GM12874 (cell line): ENCODE results near the gene DDX27.
A peak's percentile ranks its signal among the peaks of the same experiment; 100 is the strongest.

Experiments
- TF ChIP-seq, protein P1 (sequence below): IDR thresholded peaks from 2 replicates; pipeline ENCODE4 v1.5.1; 2011; ENCODE audit warnings: low read depth, mild to moderate bottlenecking, control low read depth, low read length, moderate library complexity; ENCODE audit not compliant: insufficient read depth

DDX27 gene

DNA sequence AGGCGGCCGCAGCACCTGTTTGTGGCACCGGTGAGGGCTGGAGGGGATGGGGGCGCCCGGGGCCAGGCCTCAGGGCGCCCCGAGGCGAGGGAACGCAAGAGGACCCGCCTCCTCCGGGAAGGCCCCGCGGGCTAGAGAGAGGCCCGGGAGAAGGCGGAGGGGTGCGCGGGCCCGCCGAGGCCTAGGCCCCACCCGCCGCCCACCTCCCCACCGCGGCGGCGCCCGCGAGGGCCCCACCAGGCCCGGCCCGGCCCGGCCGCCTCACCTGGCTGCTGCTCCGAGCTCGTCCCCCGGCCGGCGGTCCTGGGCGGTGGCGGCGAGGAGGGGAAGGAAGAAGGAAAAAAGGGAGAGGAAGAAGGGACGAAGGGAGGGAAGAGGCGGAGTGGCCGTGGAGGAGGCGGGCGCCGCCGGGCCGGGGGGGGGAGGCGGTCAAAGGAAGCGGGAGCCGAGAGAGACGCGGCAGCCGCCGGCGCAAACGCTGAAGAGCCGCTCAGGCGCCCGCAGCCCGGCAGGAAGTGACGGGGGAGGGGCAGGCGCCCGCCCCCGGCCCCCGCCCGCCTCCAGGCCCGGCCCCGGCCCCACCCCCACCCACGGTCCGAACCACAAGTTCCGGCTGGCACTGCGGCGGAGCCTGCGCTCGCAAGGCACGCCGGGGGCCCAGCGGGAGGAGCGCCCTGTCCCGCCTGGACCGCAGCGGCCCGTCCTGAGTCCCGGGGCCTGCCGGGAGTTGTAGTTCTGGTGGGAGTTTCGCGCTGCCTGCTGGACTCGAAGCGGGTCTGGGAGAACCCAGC, 31.2 kb upstream of the DDX27 start, which contains the start of gene STAU1:
TSS of gene STAU1 (minus strand) at position 484 of the 791 bp plus-strand sequence. CDS start 22,133 bp downstream, outside the sequence.
- TF ChIP-seq, protein P1, sequence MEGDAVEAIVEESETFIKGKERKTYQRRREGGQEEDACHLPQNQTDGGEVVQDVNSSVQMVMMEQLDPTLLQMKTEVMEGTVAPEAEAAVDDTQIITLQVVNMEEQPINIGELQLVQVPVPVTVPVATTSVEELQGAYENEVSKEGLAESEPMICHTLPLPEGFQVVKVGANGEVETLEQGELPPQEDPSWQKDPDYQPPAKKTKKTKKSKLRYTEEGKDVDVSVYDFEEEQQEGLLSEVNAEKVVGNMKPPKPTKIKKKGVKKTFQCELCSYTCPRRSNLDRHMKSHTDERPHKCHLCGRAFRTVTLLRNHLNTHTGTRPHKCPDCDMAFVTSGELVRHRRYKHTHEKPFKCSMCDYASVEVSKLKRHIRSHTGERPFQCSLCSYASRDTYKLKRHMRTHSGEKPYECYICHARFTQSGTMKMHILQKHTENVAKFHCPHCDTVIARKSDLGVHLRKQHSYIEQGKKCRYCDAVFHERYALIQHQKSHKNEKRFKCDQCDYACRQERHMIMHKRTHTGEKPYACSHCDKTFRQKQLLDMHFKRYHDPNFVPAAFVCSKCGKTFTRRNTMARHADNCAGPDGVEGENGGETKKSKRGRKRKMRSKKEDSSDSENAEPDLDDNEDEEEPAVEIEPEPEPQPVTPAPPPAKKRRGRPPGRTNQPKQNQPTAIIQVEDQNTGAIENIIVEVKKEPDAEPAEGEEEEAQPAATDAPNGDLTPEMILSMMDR = no peak

DNA sequence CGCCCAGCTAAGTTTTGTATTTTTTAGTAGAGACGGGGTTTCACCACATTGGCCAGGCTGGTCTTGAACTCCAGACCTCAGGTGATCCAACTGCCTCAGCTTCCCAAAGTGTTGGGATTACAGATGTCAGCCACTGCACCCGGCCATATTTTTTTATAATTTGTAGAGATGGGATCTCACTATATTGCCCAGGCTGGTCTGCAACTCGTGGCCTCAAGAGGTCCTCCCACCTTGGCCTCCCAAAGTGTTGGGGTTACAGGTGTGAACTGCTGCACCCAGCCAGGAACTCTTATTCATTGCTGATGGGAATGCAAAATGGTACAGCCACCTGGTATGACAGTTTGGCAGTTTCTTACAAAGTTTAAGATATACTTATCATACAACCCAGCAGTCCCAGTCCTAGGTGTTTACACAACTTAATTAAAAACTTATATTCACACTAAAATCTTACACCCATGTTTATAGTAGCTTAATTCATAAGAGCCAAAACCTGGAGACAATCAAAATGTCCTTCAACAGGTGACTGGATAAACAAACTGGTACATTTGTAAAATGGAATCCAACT, 19.4 kb upstream of the DDX27 start:
- TF ChIP-seq, protein P1 = no peak

DNA sequence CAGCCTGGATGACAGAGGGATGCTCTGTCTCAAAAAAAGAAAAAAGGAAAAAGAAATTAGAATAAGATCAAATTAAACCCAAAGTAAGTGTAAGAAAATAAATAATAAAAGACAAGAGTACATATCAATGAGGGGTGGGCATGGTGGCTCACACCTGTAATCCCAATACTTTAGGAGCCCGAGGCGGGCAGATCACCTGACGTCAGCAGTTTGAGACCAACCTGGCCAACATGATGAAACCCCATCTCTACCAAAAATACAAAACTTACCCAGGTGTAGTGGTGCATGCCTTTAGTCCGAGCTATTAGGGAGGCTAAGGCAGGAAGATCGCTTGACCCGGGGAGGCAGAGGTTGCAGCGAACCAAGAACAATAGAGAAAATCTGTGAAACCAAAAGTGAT, 16.2 kb upstream of the DDX27 start:
- TF ChIP-seq, protein P1 = no peak

DNA sequence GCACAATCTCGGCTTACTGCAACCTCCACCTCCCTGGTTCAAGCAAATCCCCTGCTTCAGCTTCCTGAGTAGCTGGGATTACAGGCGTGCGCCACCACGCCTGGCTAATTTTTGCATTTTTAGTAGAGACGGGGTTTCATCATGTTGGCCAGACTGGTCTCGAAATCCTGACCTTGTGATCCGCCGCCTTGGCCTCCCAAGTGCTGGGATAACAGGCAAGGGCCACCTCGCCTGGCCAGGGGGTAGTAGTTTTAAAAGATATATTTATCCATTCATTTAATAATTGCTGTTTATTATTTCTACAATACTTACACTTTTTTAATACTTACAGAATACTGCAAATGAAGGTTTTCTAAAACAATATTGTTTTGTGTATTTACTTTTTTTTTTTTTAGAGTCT, 15.5 kb upstream of the DDX27 start:
- TF ChIP-seq, protein P1 = no peak

DNA sequence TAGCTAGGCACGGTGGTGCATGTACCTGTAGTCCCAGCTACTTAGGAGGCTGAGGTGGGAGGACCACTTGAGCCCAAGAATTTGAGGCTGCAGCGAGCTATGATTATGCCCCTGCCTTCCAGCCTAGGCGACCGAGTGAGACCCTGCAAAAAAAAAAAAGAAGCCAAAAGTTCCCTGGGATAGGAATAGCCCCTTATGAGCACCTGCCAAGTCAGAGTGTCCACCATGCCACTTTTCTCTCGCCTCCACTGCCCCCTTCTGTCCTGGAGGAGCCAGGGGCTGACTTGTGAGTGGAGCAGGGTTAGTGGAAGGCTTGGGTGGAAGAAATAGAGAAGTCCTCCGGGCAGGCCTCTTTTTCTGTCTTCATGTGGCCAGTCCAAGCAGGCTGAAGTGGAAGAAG, 12.1 kb upstream of the DDX27 start:
- TF ChIP-seq, protein P1 = peak; percentile 38; the same call in 1 of the 2 replicates

DNA sequence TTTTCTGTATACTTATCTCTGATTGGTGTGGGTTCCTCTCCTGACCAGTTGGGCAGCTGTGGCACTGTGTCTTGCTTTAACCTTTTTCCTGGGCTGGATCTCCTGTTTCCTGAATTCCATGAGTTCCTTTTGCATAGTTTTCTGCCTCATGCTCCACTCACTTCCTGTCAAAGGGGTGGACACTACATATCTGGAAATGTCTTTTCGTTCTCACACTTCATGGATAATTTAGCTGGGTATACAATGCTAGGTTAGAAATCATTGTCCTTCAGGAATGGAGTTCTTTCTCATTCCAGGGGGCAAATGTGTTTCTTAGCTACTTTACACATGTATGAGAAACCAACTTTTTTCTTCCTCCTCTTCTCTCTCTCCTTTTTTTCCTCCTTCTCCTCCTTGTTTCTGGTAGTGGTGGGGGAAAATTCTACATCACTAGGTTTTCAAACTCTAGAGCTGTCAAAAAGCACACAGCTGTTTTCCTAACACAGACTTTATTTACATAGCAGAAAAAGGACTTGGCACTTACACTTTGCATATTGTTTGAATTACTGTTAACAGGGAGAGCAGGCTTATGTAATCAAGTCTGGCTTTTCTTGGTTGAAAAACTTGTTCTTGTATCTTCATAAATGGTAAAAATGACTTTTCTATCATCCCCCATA, 9.0 kb upstream of the DDX27 start:
- TF ChIP-seq, protein P1 = no peak

DNA sequence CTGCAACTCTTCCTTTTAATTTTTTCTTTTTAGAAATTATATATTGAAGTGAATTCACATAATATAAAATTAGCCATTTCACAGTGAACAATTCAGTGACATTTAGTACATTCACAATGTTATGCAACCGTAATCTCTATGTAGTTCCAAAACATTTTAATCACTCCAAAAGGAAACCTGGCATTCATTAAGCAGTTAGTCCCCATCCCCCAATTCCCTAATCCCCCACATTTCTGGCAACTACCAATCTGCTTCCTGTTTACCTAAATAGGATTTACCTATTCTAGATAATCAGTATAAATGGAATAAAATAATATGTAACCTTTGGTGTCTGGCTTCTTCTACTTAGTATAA, 8.5 kb upstream of the DDX27 start:
- TF ChIP-seq, protein P1 = no peak
